ENCODE data around the gene TANGO2. TPM values are rescaled to one million over a fixed set of nuclear protein-coding genes. Genes with fewer than 3 reads are reported as not detected.

Gene TANGO2
- total and polyA plus RNA-seq, 10 donors: 18.7 to 72.2 (median 55.1) TPM

GRCh38 chr22:20033045-20033706, 12.3 kb downstream of the TANGO2 start:
- H3K36me3 ChIP-seq: peaks cover 0 to 71% (median 13%) of the 10 kb centered on the region in 6 donors
- 55 to 85% (median 69%) methylated on average over 10 to 14 of the region's 14 CpGs for WGBS, 5 donors
- H3K27ac ChIP-seq: peak overlapping the region in 7 of 8 donors; percentile 29 to 82 (median 76)
- H3K4me1 ChIP-seq: peaks cover 15 to 99% (median 78%) of the 10 kb centered on the region in 6 donors
- no peak for DNase-seq
- peaks cover 0 to 8% (median 0%) of the 10 kb centered on the region in 8 donors for H3K9me3 ChIP-seq
- no peak overlapping the region for H3K4me3 ChIP-seq
- intact Hi-C loops (cut with DNase I; ENCODE audit: low total_unique reads): no loop called here
- TF ChIP-seq POLR2AphosphoS5 (IDR thresholded peaks at IDR 0.05) (peak; percentile 35 to 79 (median 63)), CTCF (IDR thresholded peaks at IDR 0.05 in 8 of 11, conservative IDR thresholded peaks at IDR 0.05 in 3 of 11) (peak in 1 of 11 experiments; percentile 8), POLR2A (IDR thresholded peaks at IDR 0.05) (no peak)
- no peaks in the 10 kb centered on the region for H3K27me3 ChIP-seq (replicated peaks in 1 of 7)

GRCh38 chr22:20034143-20034542, 13.2 kb downstream of the TANGO2 start:
- peaks cover 0 to 80% (median 21%) of the 10 kb centered on the region in 6 donors for H3K36me3 ChIP-seq
- no peaks in the 10 kb centered on the region for H3K27me3 ChIP-seq (replicated peaks in 1 of 7)
- H3K9me3 ChIP-seq: peaks cover 0 to 8% (median 0%) of the 10 kb centered on the region in 8 donors
- 57 to 77% (median 69%) methylated on average over 5 of the region's 5 CpGs for WGBS, 5 donors
- H3K27ac ChIP-seq: peak overlapping the region in 6 of 8 donors; percentile 38 to 82 (median 78)
- H3K4me1 ChIP-seq: peaks cover 15 to 94% (median 70%) of the 10 kb centered on the region in 6 donors
- intact Hi-C loops (cut with DNase I; ENCODE audit: low total_unique reads): no loop called here
- H3K4me3 ChIP-seq: no peak overlapping the region
- DNase-seq: no peak
- TF ChIP-seq POLR2AphosphoS5 (IDR thresholded peaks at IDR 0.05) (no peak), CTCF (IDR thresholded peaks at IDR 0.05 in 8 of 11, conservative IDR thresholded peaks at IDR 0.05 in 3 of 11) (no peak), POLR2A (IDR thresholded peaks at IDR 0.05) (no peak)

- Histone ChIP-seq H3K4me1 (peaks cover 11 to 81% (median 60%) of the 10 kb centered on the region in 6 donors), H3K27ac (peak overlapping the region in 2 of 8 donors; percentile 79 to 80), H3K4me3 (no peak overlapping the region), H3K36me3 (peaks cover 0 to 94% (median 26%) of the 10 kb centered on the region in 6 donors), H3K9me3 (peaks cover 0 to 8% (median 0%) of the 10 kb centered on the region in 8 donors), H3K27me3 (replicated peaks in 1 of 7) (no peaks in the 10 kb centered on the region)
- DNase-seq: no peak
- intact Hi-C loops (cut with DNase I; ENCODE audit: low total_unique reads): no loop called here
- 75 to 88% (median 82%) methylated on average over 11 to 16 of the region's 16 CpGs for WGBS, 5 donors
- TF ChIP-seq POLR2AphosphoS5 (IDR thresholded peaks at IDR 0.05) (peak in 2 of 3 donors; percentile 16 to 55), CTCF (IDR thresholded peaks at IDR 0.05 in 8 of 11, conservative IDR thresholded peaks at IDR 0.05 in 3 of 11) (no peak)
Observed at GRCh38 chr22:20035375-20036083, 14.6 kb downstream of the TANGO2 start.

GRCh38 chr22:20036084-20036482, 15.2 kb downstream of the TANGO2 start:
- no peak overlapping the region for H3K4me3 ChIP-seq
- DNase-seq: no peak
- peaks cover 11 to 76% (median 58%) of the 10 kb centered on the region in 6 donors for H3K4me1 ChIP-seq
- intact Hi-C loops (cut with DNase I; ENCODE audit: low total_unique reads): no loop called here
- H3K27ac ChIP-seq: no peak overlapping the region
- TF ChIP-seq POLR2AphosphoS5 (IDR thresholded peaks at IDR 0.05) (no peak), CTCF (IDR thresholded peaks at IDR 0.05 in 8 of 11, conservative IDR thresholded peaks at IDR 0.05 in 3 of 11) (no peak), POLR2A (IDR thresholded peaks at IDR 0.05) (no peak)
- no peaks in the 10 kb centered on the region for H3K27me3 ChIP-seq (replicated peaks in 1 of 7)
- peaks cover 0 to 8% (median 0%) of the 10 kb centered on the region in 8 donors for H3K9me3 ChIP-seq
- 73 to 87% (median 87%) methylated on average over 10 of the region's 10 CpGs for WGBS, 5 donors
- peaks cover 0 to 100% (median 31%) of the 10 kb centered on the region in 6 donors for H3K36me3 ChIP-seq
